Left renal pelvis (tissue), 4 donors: ENCODE data around the gene RPS3. TPM values are rescaled to one million over a fixed set of nuclear protein-coding genes. Genes with fewer than 3 reads are reported as not detected.
"Not testable (repeated sequence)": the region's sequence is repeated elsewhere in the genome, so short reads cannot be mapped to it uniquely, and the experiment has no call there.

Experiments used
- DNase-seq, 4 donors: peaks; one replicate each; pipeline ENCODE4 v3.0.0-alpha.2; 2013; ENCODE audit warnings: low read depth in 4 of 4, low spot score in 3 of 4
- polyA plus RNA-seq, 4 donors: library from polyadenylated mRNA; unstranded; fragments of 120-200 nt; gene quantifications; one replicate each; pipeline ENCODE4 v1.2.1, GENCODE V29; 2013; ENCODE audit not compliant: insufficient read length in 4 of 4

Gene RPS3
- polyA plus RNA-seq, 4 donors: 1,967 to 2,904 (median 2,295) TPM

GRCh38 chr11:75378776-75379175 is 20.5 kb upstream of the RPS3 start:
- DNase-seq: not testable (repeated sequence)

GRCh38 chr11:75380245-75380644 is 19.1 kb upstream of the RPS3 start:
- no peak for DNase-seq

GRCh38 chr11:75380716-75381420 is 18.4 kb upstream of the RPS3 start:
- DNase-seq: no peak

GRCh38 chr11:75383246-75383645 is 16.1 kb upstream of the RPS3 start:
- DNase-seq: no peak

DNA sequence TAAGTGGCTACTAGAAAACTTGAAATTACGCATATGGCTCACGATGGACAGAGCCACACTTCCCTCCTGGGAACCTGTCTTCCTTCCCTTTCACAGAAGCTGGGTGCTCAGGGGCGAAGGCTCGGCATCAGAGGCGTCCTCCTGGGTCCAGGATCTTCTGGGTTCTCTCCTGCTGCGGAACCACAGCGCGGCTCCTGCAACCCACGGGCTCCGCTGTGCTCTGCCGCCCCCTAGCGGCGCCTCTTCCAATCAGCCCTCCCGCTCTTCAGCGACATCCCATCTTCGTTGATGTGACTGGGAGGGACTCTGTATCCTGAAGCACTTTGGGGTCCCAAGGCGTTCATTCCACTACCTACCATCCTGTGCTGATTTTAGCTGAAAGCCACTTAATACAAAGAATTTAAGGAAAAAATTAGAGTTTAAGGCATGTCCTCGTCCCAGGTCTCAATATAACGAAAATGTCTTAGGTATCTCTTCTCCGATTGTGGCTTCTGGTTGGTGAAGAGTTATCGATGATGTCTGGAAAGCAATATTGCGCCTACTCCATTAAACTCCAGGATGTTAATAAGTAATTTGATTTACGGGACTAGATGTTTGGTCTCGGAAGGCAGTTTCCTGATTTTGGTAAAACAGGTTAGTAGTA is 14.8 kb upstream of the RPS3 start:
- peak in 1 of 4 donors; percentile 39 for DNase-seq

DNA sequence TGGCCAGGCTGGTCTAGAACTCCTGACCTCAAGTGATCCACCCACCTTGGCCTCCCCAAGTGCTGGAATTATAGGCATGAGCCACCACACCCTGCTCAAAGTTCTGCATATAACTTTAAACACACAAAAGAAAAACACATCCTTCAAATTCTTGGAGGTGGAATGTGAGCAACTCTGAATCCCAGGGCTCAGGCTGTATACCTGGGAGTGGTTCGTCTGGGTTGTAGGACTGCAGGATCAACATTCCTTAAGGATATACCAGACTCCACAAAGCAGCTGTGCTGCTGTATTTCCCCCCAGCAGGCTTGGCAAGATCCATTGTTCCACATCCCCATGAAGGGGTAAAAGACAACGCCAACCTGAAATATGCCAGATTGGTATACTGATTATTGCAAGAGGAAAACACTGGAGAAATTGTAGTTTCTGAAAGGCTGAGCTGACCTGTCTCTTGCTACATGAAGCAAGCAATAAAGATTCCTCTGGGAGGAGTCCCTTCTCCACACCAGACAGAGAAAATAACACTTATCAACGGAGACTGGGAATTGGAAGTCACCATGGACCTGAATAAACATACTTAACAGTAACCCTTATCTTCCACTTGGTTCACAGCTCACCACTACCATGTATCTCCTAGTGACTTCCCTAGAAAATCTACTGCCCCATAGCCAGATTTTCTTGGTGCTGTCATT is 12.2 kb upstream of the RPS3 start:
- DNase-seq: no peak

DNA sequence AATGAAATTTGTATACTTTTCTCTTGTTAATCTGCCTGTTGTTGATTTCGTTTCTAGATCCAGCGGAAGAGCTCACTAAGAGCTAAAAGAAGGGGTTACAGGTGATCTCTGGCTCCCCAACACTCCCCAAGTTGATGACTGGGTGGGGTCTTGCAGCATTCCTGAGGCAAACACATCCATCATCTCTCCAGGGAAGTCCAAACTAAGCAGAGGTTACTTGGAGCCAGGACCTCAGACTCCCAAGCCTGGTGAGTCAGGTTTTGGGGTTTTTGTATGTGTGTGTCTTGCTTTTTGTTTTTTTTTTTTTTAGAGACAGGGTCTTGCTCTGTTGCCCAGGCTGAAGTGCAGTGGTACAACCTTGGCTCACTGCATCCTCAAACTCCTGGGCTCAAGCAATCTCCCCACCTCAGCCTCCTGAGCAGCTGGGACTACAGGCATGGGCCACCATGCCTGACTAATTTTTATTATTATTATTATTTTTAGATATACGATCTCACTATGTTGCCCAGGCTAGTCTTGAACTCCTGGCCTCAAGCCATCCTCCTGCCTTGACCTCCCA is 11.5 kb upstream of the RPS3 start:
- no peak for DNase-seq

DNA sequence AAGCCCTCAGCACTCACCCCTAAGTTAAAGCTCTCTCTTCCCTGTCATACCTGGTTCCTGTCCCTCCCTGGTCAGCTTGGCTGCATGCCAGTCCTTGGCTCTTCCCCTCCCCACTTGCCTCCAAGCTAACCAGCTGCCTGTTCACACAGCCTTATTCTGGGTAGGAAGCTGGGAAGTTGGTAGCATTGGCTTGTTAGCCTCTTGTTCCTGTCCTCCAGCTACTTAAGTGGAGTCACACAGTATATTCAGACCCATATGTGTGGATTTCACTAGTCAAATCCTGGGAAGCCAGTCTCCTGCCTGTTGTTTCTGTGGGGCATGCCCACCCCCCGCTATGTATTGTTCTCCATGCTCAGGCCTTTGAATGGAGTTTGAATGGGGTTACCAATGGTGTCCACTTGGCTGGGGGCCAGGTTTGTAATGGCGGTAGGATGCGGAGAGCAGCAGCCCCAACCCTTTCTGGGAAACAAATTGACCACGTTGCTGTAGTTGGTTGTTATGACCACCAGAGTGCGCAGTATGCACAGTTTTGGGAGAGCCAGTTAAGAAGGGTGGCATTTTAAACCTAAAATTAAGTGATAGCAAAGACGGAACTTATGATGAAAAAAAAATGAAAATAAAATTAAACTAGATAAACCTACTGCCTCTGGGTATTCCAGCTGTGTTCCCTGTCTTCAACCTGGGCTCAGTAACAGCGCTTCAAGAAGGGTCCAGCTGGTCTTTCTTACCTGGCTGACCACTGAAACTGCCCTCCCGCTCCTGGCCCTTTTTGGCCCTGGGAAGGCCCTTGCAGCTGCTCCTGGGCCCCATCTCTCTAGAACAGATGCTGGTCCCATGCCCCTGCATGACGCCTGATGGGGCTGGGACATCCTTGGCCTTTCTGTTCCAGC is 10.7 kb upstream of the RPS3 start:
- peak in 3 of 4 donors; percentile 54 to 60 (median 58) for DNase-seq

GRCh38 chr11:75389276-75389605 is 10.1 kb upstream of the RPS3 start:
- no peak for DNase-seq

DNA sequence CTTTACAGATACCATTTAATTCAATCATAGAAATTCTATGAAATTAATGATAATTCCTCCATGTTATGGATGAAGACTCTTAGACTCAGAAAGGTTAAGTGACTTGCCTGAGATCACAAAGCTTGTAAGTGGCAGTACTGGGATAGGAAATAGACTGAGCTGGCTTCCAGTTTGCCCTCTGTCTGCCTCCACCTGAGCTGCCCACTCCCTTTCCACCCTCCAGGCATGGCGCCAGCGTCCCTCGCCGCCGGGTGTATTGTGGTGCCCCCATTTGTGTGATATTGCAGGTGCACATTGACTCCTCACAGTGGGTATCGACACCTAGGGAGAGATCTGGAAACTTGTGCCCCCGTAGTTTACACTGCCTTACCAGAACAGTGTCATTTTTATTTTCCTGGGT is 9.4 kb upstream of the RPS3 start:
- no peak for DNase-seq

DNA sequence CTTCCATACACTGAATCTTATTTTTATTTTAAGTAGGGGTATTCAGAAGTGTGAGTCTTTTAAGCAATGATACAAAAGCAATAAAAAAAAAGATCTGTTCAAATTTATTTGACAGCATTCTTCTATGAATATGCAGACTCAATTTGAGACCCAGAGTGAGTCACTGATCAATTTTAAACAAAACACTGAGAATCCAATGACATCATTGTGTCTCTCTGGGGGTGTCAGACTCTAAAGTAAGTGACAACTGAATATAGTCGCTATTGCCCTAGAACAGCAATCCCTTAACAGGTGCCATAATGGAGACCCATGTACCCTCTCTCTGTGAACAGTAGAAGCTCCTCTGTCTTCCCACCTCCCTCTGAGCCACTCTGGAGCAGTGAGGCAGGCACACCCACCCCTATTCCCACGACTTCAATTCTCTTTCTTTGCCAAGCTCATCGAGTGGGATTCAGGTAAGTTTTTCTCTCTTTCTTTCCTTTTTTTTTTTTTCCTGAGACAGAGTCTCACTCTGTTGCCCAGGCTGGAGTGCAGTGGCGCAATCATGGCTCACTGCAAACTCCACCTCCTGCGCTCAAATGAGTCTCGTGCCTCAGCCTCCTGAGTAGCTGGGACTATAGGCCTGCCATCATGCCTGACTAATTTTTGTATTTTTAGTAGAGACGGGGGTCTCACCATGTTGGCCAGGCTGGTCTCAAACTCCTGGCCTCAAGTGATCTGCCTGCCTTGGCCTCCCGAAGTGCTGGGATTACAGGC is 5.1 kb upstream of the RPS3 start:
- no peak for DNase-seq

- no peak for DNase-seq
Observed at GRCh38 chr11:75398906-75399305, 412 bp upstream of the RPS3 start.

GRCh38 chr11:75400146-75400865 is 988 bp downstream of the RPS3 start:
- DNase-seq: no peak

GRCh38 chr11:75402002-75402773 is 2.9 kb downstream of the RPS3 start:
- DNase-seq: no peak

- DNase-seq: no peak
Observed at GRCh38 chr11:75403037-75403436, 3.7 kb downstream of the RPS3 start.

GRCh38 chr11:75403983-75404658 is 4.8 kb downstream of the RPS3 start:
- DNase-seq: no peak

DNA sequence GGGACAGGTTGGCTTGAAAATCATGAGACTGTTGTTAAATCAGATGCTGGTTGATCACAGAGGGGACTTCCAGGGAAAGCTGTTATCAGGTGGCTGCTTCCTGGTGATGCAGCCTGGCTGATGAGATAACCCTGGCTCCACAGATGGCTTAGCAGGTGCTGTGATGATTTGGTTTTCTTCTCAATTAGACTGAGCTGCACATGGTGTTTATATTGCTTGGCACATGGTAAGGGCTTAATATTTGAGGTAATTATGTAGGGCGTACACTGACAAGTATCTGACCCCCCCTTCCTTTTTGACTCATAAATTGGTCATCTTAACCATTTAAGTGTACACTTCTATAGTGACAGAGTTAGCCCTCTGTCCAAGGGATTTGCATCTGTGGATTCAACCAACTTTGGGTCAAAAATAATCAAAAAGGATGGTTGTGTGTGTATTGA is 7.0 kb downstream of the RPS3 start:
- DNase-seq: no peak

GRCh38 chr11:75408957-75409219 is 9.6 kb downstream of the RPS3 start:
- no peak for DNase-seq
